ENCODE data around the gene SORBS1. TPM values are rescaled to one million over a fixed set of nuclear protein-coding genes. Genes with fewer than 3 reads are reported as not detected.
A peak's percentile ranks its signal among the peaks of the same experiment; 100 is the strongest.

Gene SORBS1
- total RNA-seq, 2 donors from 2014 or later = 16.7 to 17.9 TPM

DNA sequence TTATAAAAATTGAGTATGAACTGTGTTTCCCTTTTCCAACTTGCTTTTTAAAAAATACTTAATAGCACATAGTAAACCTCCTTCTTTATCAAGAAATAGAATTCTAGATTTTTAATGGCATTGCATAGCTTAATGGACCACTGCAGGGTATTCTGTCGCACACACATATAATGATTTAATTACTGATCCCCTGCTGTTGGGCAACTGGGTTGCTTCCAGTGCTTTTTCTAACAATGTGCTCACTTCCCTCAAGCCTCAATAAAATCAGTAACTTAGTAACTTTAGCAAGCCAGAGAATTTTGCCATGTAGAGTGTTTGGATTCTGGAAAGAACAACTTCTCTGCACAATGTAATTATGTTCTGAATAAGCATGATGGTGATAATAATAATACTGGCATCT lies 221.3 kb downstream of the SORBS1 start:
- H3K27ac Mint-ChIP-seq = no peak overlapping the region
- H3K27me3 ChIP-seq (ENCODE audit: control insufficient read depth, insufficient read depth, low read length, poor library complexity, severe bottlenecking) = no peaks in the 10 kb centered on the region
- peaks cover 13% of the 10 kb centered on the region for H3K4me1 Mint-ChIP-seq
- 94 to 100% methylated on average over 1 of the region's 1 CpG for WGBS, 2 experiments (ENCODE audit: insufficient coverage in 1 of 2, insufficient read length in 1 of 2)
- H3K4me1 ChIP-seq (ENCODE audit: control insufficient read depth, insufficient read depth, low read length) = peaks cover 15% of the 10 kb centered on the region
- no peaks in the 10 kb centered on the region for H3K27me3 Mint-ChIP-seq (ENCODE audit: insufficient read depth)
- H3K27ac ChIP-seq (ENCODE audit: low read depth, low read length) = no peak overlapping the region
- no peak for DNase-seq
- H3K36me3 Mint-ChIP-seq (ENCODE audit: low read depth) = peaks cover 4% of the 10 kb centered on the region
- H3K36me3 ChIP-seq (ENCODE audit: control insufficient read depth, insufficient read depth, low read length) = no peaks in the 10 kb centered on the region
- no peak overlapping the region for H3K4me3 Mint-ChIP-seq
- no peak overlapping the region for H3K4me3 ChIP-seq (ENCODE audit: low read length)
- H3K9me3 Mint-ChIP-seq = no peaks in the 10 kb centered on the region
- H3K9ac ChIP-seq (ENCODE audit: extremely low read depth, low read length, poor library complexity, severe bottlenecking) = no peak overlapping the region
- TF ChIP-seq, protein P1, sequence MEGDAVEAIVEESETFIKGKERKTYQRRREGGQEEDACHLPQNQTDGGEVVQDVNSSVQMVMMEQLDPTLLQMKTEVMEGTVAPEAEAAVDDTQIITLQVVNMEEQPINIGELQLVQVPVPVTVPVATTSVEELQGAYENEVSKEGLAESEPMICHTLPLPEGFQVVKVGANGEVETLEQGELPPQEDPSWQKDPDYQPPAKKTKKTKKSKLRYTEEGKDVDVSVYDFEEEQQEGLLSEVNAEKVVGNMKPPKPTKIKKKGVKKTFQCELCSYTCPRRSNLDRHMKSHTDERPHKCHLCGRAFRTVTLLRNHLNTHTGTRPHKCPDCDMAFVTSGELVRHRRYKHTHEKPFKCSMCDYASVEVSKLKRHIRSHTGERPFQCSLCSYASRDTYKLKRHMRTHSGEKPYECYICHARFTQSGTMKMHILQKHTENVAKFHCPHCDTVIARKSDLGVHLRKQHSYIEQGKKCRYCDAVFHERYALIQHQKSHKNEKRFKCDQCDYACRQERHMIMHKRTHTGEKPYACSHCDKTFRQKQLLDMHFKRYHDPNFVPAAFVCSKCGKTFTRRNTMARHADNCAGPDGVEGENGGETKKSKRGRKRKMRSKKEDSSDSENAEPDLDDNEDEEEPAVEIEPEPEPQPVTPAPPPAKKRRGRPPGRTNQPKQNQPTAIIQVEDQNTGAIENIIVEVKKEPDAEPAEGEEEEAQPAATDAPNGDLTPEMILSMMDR (conservative IDR thresholded peaks at IDR 0.05) = no peak
- no peaks in the 10 kb centered on the region for H3K9me3 ChIP-seq (ENCODE audit: control insufficient read depth, low read length)

DNA sequence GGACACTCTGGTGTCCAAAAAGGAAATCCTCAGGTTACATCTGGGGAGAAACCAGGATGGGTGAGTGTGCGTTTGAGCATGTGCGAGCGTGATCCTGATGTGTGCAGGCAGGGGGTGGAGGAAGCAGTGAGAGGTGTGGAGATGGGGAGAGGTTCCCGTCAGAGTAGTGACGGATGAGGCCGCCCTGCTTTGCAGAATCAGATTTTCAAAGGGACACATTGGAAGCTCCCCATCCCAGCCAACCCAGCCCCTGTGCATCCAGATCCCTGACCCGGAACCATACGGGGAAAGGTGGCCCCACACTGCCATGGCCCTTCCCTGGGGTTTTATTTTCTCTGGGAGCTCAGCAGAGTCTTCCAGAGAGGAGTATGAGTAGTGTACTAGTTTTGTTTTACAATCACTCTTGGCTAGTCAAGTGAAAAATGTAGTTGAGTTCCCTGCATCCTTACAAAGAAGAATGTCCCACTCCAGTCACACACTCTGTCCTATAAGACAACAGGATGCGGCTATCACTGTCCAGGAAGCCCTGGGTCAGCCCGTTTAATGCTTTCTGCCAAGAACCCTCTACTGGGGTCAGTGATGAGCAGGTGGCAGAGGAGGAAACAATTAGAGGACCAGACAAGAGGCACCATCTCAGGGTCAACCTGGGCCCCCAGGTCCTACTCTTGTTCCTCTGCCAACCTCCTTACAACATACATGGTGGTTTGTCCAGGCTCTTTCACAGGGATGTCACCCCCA lies 223.6 kb downstream of the SORBS1 start:
- H3K4me3 Mint-ChIP-seq = no peak overlapping the region
- H3K4me1 ChIP-seq (ENCODE audit: control insufficient read depth, insufficient read depth, low read length) = peaks cover 21% of the 10 kb centered on the region
- no peaks in the 10 kb centered on the region for H3K27me3 ChIP-seq (ENCODE audit: control insufficient read depth, insufficient read depth, low read length, poor library complexity, severe bottlenecking)
- H3K36me3 Mint-ChIP-seq (ENCODE audit: low read depth) = peaks cover 2% of the 10 kb centered on the region
- WGBS, 2 experiments (ENCODE audit: insufficient coverage in 1 of 2, insufficient read length in 1 of 2) = 94 to 95% methylated on average over 5 to 10 of the region's 10 CpGs
- no peaks in the 10 kb centered on the region for H3K9me3 Mint-ChIP-seq
- H3K27me3 Mint-ChIP-seq (ENCODE audit: insufficient read depth) = no peaks in the 10 kb centered on the region
- no peak overlapping the region for H3K4me3 ChIP-seq (ENCODE audit: low read length)
- peaks cover 31% of the 10 kb centered on the region for H3K4me1 Mint-ChIP-seq
- TF ChIP-seq, protein P1 (conservative IDR thresholded peaks at IDR 0.05) = no peak
- H3K36me3 ChIP-seq (ENCODE audit: control insufficient read depth, insufficient read depth, low read length) = no peaks in the 10 kb centered on the region
- no peak overlapping the region for H3K9ac ChIP-seq (ENCODE audit: extremely low read depth, low read length, poor library complexity, severe bottlenecking)
- no peak overlapping the region for H3K27ac ChIP-seq (ENCODE audit: low read depth, low read length)
- H3K9me3 ChIP-seq (ENCODE audit: control insufficient read depth, low read length) = no peaks in the 10 kb centered on the region
- no peak overlapping the region for H3K27ac Mint-ChIP-seq
- DNase-seq = no peak

DNA sequence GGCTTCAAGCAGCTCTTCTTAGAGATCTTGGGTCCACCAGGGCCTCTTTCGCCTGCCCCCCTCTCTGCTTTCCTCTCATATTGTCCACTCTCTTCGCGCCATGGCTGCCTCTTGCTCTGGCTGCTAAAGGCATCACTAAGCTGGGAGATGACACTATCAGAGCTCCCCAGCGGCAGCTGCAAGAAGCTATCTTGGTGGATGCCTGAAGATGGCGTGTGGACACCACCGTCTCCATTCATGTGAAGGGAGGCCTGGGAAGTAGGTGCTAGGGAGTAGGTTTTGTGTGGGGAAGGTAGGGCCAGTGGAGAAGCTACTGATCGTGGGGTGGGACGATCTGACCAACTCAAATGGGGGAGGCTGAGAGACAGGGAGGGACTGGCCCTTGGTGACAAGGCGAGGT lies 224.5 kb downstream of the SORBS1 start:
- WGBS, 2 experiments (ENCODE audit: insufficient coverage in 1 of 2, insufficient read length in 1 of 2) = 85 to 100% methylated on average over 3 to 9 of the region's 9 CpGs
- no peaks in the 10 kb centered on the region for H3K36me3 ChIP-seq (ENCODE audit: control insufficient read depth, insufficient read depth, low read length)
- Mint-ChIP-seq H3K4me3 (no peak overlapping the region), H3K4me1 (peaks cover 40% of the 10 kb centered on the region), H3K36me3 (ENCODE audit: low read depth) (peaks cover 2% of the 10 kb centered on the region), H3K9me3 (no peaks in the 10 kb centered on the region), H3K27ac (peak overlapping the region; percentile 3), H3K27me3 (ENCODE audit: insufficient read depth) (no peaks in the 10 kb centered on the region)
- no peaks in the 10 kb centered on the region for H3K9me3 ChIP-seq (ENCODE audit: control insufficient read depth, low read length)
- peaks cover 25% of the 10 kb centered on the region for H3K4me1 ChIP-seq (ENCODE audit: control insufficient read depth, insufficient read depth, low read length)
- no peak overlapping the region for H3K4me3 ChIP-seq (ENCODE audit: low read length)
- H3K27ac ChIP-seq (ENCODE audit: low read depth, low read length) = no peak overlapping the region
- H3K9ac ChIP-seq (ENCODE audit: extremely low read depth, low read length, poor library complexity, severe bottlenecking) = no peak overlapping the region
- TF ChIP-seq, protein P1 (conservative IDR thresholded peaks at IDR 0.05) = peak; percentile 59
- no peaks in the 10 kb centered on the region for H3K27me3 ChIP-seq (ENCODE audit: control insufficient read depth, insufficient read depth, low read length, poor library complexity, severe bottlenecking)
- peak; percentile 68 for DNase-seq

Measured in endodermal cell (in vitro differentiated cells).